ENCODE results near the gene TMEM114.

TMEM114 gene

DNA sequence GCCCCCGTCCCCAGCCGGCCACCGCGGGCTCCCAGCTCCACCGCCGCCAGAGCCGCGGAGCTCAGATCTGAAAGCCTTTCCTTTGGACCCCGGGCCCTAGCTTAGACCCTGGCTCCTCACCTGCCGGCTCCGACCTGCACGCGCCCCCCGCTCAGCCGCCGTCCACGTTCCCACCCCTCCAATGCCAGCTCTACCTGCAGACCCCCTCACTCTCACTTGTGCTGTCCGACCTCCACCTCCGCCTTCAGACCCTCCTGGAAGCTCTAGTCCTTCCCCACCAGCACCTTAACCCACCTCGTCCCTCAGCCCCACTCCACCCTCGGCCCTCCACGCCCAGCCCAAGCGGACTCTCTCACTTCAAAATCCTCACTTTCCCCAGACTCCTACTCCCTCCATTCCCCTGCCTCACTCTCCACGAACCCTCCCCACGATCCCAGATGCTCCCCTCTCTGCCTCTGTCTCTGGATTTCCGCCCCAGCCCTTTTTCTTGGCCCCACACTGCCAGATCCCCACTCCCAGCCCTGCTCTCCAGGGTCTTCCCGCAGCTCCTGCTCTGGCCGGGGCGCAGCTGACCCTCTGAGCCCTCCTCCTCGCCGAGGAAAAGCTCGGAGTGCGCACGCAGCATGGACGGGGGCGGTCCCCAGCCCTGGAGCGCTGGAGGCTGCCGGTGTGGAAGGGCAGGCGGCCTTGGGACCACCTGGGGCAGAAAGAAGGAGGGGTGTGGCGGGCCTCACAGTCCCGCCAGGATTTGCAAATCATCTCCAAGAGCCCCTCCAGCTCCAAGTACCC is at the start of gene TMEM114:
Gene TMEM114, minus strand, starts transcription at position 612 of the 789 bp plus-strand sequence. CDS start 673 bp downstream, outside the sequence.
- DNase-seq (ENCODE audit: low spot score) = no peak

DNA sequence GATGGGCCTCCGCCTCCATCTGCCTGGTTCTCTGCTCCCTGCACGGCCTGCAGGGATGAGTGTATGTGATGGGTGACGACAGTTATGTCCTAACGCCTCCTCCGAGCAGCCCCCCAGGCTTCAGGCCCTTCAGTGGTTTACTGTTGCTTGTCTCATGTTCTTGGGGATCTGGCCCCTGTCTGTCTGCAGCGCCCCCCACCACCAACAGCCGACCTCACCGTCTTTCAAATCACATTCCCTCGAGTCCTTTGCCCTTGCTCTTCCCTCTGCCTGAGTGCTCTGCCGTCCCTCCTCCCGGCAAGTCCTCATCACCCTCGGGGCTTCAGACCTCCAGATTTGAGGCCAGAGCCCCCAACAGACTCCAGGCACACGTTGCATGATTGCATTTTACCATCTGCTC is 49.4 kb upstream of the TMEM114 start:
- DNase-seq (ENCODE audit: low spot score) = no peak

DNA sequence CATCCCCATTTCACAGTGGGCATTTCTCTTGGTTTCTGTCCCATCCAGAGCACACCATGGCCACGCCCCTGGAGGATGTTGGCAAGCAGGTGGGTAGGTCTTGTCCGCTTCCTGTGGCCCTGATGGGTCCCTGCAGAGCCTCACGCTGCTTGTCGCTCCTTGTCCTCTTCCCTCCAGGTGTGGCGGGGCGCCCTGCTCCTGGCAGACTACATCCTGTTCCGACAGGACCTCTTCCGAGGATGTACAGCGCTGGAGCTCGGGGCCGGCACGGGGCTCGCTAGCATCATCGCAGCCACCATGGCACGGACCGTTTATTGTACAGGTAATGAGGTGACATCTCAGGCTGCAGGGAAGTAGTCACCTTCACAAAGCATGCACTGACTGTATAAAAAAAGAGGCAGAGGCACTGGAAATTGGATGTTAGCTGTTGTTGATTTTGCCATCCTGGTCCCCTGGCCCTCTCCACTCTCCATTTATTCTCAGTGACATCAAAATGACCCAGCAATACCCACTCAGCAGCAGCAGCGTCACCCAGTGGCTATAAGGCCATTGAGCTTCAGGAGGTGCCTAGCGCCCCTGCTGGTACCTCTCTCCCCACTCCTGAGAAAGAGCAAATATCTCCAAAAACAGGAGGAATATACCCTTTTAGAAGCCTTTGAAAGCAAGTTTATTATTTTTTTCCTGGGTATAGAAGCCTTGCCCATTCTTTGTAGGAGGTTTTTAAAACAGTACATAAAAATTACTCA is 44.9 kb upstream of the TMEM114 start:
- no peak for DNase-seq (ENCODE audit: low spot score)

DNA sequence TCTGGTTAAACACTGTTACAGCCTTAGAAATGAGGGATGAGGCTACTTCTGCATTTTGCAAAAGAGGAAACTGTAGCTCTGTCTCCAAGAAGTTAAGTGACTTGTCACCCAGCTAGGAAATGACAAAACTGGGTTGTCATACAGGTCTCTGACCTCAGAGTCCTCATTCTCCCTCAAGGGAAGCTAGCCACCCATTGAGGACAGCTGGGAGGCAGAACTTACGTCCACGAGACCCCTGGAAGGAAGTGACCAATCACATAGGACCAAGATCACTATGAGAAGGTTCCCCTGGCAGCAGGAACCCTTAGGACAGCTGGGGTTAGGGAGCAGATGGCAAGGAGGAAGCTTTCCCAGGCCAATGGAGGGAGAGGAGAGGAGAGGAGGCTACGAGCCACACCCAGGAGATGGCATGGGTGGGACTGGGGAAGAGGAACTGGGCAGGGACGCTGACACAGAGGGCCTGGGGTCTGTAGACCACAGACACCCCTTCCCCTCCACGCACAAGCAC is 42.4 kb upstream of the TMEM114 start:
- no peak for DNase-seq (ENCODE audit: low spot score)

DNA sequence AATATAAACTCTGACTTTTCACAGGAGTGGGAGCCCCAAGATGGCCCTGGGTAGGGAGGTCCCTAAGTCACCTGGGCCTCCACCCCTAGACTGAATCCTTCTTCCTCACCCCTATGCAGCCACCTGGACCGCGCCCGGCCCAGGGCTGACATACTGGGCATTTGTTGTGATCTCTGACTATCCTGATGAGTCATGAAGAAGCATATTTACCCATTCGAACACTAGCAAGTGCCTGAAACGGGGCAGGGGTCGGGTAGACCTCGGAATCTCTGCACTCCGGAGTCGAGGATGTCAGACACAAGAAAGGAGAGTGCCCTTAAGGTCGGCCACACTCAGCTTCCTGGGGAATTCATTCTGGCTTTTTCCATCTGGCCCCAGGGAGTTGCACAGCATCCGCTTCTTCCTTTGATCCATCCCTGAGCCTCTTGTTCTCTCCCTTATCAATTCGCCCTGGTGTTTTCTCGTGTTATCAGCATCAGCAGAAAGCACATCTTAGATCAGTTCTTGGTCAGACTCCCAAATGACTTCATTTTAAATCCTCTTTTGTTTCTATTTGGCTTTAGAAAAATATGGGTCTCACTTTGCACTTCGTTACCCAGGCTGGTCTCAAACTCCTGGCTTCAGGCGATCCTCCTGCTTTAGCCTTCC is 41.6 kb upstream of the TMEM114 start:
- no peak for DNase-seq (ENCODE audit: low spot score)

DNA sequence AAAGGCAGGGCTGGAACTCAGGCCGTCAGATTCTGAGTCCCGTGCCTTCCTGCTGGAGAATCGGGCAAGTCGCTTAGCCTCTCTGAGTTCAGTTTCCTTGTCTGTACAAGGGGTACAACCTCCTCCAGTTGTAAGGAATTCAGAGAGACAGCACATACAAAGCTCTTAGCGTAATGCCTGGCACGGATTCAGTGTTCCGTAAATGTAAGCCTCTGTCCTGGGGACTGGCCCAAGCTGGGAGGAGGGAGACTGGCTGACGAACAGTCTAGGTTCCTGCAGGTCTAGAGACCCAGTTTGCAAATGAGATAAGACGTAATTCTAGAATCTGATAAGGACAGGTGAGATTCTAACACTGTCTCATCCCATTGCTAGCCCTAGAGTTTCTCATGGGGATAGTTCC is 41.1 kb upstream of the TMEM114 start:
- no peak for DNase-seq (ENCODE audit: low spot score)

DNA sequence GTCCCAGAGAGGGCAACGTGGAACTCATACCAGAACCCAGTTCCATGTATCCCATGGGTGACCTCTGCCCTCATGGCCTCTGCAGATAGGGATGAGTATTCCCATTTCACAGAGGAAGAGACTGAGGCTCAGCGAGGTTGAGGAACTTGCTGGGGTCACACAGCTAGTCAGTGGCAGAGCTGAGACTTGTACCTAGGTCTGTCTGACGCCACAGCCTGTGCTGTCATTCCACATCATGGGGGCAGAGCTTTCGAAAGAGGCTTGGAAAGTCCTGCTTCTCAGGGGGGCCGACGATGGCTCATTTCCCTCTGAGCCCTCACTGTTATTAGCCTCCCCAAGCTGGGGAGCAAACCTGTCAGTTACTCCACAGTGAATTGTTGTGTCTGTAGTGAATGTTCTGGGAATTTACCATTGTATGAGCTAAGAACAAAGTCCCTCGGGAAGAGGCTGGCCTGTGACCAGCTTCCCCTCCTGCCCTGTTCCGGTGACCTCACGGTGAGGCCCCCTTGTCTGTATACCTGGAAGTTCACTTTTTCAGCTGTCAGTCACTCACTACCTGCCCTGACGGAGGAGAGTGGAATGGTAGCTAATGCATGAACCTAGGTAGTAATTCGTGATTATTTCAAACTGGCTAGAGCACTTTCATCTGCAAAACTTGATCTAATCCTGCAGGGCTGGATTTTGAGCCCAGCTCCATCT is 40.1 kb upstream of the TMEM114 start:
- DNase-seq (ENCODE audit: low spot score) = no peak

DNA sequence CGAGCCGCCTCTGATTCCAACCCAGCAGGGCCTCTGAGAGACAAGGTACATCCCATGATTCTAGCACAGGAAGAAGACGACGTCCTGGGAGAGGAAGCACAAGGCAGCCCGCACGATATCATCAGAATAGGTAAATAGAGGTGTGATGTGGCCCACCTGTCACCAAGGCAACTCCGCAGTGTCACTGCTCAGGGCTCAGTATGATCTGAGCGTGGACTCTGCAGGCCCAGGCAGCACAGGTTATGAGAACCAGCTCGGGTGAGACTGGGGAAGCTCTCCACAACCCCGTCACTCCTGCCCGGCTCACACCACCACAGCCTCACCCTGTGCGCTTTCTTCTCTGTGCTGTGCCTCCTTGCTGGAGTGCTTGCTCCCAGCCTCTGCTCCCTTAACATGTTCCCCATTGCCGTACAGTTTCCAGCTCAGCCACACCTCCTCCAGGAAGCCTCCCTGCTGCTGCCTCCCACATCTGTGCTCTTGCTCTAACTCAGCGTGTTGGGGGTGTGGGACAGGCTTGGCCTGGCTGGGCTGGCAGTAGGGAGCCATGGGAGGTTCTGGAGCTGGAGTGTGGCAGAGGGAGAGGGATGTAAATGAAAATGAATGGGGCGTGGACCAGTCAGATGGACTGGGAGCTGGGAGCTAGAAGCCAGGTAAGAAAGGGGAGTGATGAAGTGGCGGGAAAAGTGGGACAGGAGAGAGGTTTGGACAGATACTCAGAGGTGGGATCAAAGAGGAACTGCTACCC is 38.8 kb upstream of the TMEM114 start:
- DNase-seq (ENCODE audit: low spot score) = no peak

DNA sequence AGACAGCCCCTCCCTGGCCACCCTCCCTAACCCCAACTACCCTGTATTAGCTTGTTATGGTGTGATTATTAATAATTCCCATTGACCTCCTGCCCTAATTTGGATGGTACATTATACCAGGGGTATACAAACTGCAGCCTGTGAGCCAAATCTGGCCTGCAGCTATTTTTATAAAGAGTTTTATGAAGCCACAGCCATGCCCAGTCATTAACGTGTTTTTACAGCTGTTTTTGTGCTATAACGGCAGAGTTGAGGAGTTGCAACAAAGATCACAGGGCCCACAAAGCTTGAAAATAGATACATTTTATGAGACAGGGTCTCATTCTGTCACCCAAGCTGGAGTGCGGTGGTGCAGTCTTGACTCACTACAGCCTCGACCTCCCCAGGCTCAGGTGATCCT is 37.1 kb upstream of the TMEM114 start:
- no peak for DNase-seq (ENCODE audit: low spot score)

DNA sequence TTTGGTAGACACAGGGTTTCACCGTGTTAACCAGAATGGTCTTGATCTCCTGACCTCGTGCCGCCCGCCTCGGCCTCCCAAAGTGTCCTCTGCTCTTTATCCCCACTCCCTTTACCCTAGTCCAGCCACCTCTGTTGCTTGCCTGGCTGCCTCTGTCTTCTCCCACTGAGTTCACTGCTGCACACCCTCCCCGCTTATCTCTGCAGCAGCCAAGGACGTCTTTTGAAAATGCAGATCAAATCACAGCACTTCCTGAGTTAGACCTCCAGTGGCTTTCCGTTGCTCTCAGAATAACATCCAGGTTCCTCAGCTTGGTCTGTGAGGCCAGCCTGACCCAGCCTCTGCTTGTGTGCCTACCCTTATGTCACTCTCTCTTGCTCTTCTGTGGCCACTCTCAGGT is 36.6 kb upstream of the TMEM114 start:
- no peak for DNase-seq (ENCODE audit: low spot score)

DNA sequence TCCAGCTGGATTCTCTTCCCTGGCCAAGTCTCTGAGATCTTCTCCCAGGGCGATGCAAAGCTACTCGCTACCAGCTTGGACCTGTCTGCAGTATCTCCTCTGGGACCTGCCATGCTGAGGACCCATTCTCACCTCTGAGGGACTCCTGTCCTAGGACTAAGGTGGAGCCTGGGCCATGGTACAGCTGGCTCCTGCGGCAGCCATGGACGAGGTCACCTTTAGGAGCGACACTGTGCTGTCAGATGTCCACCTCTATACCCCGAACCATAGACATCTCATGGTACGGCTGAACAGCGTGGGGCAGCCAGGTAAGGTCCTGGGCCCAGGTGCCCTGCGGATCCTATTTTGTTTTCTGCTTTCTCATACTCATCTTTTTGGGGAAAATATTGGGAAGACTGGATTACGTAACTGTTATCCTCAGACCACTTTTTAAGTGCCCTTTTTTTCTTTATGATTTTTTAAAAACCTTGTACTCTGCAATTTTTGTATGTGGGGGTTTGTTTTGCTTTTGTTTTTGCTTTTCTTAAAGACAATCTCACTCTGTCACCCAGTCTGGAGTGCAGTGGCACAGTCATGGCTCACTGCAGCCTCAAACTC is 35.3 kb upstream of the TMEM114 start:
- DNase-seq (ENCODE audit: low spot score) = no peak

DNA sequence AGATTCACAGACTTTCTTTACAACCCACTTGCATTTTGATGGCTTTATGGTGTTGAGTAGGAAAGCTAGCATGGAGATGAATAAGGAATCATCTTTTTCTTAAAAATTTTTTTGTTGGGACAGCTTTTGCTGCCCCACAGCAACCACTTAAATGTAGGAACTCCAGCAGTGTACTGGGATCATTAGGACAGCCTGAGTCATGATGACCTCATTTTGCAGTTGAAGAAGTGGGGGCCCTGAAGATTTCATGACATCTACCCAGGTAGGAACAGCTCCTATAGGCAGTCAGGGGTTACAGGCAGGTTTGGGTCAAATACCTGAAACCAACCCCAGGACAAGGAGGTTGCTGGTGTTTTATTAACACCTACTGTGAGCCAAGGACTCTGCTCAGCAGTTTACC is 33.3 kb upstream of the TMEM114 start:
- no peak for DNase-seq (ENCODE audit: low spot score)

DNA sequence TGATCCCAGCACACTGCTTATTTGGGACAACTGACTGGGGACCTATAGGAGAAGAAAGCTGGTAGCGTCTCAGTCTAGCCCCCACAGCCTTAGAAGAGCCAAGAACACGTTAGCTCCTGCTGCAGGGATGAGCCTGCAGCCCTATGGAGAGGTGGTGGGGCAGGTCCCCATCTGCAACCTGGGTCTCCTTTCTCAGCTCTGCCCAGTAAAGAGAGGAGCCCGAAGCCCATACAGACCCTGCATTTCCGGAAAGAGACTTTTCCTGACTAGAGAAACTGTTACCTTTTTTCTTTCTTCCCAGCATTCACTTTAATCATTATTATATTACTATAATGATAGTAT is 32.0 kb upstream of the TMEM114 start:
- DNase-seq (ENCODE audit: low spot score) = no peak

DNA sequence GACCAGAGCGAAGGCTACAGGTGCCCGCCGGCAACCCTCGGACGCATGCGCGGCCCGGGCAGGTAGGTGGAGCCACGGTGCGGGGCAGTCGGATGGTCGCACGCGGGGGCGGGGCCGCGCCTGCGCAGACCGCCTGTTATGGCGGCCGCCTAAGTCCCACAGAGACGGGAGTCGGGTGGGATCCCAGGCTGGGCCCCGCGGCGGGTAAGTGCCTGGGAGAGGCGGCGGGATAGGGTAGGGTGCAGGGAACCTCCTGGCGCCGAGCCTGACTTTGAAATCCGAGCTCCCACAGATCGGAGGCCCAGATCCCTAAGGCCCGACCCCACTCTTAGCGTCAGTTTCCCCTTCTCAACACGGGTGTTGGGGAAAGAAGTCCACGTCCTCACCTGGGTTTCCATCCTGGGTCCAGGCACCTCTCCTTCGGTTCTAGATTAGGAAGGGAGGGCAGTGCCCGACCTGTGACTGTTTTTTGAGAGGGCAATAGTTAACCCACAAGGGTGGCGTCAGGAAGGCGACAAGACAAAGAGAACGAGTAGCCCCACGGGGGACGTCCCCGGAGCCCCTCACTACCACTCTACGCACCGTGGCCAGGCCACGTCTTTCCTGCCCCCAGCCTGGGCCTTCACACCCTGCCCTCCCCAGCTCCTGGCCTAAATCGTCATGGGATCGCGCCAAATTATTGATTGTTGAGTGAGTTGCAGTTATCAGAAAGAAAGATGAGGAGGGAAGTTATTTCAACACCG is 31.4 kb upstream of the TMEM114 start, which contains the start of gene METTL22:
Gene METTL22, plus strand, starts transcription at position 127 of the 743 bp plus-strand sequence. CDS start 3,968 bp downstream, outside the sequence.
- DNase-seq (ENCODE audit: low spot score) = peak; percentile 92

DNA sequence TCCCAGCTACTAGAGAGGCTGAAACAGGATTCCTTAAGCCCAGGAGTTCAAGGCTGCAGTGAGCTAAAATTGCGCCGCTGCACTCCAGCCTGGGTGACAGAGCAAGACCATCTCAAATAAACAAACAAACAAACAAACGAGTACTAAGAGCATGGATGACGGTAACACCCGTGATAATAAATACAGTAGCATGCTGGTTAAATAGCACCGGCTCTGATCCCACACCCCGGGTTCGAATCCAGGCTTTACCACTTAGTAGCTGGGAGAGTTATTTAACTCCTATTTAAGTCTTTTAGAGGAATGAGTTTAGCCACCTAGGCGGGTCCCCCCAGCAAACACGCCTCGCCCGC is 30.9 kb upstream of the TMEM114 start:
- no peak for DNase-seq (ENCODE audit: low spot score)

DNA sequence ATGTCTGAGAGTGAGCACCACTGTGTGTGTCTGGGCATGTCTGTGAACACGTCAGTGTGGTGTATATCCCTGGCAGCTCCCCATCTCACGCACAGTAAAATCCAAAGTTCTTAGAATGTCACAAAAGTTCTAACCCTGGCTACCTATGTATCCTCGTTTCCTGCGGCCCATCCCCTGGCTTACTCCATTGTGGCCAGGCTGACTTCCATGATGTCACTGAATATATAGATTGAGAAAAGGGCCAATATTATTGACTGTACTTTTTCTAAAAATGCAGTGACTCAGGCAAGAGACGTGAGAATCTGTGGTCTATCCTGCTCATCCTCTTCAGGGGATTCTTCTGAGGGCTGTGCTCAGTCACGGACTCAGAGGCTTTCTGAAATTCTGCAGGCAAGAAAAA is 30.2 kb upstream of the TMEM114 start:
- DNase-seq (ENCODE audit: low spot score) = no peak

DNA sequence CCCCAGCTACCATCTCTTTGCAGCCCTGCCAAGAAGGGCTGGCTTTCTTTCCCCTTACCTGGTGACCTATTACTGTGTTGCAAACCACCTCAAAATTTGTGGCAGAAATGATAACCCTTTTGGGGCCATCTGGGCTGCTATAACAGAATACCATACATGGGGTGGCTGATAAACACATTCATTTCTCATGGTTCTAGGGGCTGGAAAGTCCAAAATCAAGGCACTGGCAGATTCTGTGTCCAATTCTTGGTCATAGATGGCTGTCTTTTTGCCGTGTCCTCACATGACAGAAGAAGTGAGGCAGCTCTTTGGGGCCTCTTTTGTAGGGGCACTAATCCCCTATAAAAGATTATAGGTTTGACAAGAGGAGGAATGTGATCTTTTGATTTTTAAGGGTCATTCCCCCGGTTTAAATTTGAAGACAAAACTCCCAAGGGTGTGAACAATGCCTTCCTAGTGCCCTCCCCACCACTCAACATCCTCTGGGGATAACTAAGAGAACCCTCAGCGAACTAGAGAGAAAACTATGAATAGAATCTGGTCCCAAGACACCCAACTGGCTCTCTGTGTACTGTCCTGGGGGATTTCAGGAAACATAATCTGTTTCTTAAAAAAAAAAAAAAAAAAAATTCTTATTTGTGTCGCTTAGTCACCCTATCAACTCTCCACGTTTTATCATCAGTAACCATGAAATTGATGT is 29.5 kb upstream of the TMEM114 start:
- DNase-seq (ENCODE audit: low spot score) = no peak

DNA sequence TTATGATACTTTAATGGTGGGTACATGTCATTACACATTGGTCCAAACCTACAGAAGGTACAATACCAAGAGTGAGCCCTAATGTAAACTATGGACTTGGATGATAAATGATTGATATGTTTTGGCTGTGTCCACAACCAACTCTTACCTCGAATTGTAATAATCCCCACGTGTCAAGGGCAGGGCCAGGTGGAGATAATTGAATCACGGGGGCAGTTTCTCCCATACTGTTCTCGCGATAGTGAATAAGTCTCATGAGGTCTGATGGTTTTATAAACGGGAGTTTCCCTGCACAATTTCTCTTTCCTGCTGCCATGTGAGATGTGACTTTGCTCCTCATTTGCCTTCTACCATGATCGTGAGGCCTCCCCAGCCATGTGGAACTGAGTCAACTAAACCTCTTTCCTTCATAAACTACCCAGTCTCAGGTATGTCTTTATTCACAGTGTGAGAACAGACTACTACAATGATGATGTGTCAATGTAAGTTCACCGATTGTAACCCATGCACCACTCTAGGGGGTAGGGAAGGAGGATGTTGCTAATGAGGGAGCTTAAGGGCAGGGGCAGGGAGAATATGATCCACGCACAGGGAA is 24.2 kb upstream of the TMEM114 start:
- DNase-seq (ENCODE audit: low spot score) = no peak

DNA sequence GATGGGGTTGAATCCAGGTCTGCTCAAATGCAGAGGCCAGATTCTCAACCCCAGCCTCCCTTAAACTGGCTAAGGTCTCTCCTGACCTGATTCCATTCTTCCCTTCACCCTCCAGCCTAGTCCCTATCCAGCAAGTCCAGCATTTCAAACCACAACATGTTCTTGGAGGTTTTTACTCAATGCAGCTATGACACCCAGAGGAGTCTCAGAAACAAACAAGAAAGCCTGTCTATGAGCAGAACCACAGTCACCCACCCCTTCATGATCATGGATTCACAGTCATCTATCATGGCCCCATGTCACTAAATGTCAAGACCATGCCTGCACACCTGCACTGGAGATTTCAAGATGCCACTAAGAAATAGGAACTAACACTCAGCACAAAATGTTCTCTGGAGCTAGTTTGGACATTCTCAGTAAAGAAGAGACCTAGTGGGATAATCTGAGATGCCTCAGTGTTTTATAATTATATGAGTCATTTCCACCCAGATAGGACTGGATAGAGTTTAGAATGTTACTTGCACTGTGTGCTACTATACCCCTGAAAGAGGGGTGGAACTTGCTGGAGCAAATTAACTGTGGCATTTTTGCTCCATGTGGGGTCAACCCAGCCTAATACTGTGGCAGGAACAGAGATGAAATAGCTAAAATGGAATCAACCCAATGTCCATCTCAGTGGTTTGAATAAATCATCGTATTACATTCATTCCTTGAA is 21.7 kb upstream of the TMEM114 start:
- no peak for DNase-seq (ENCODE audit: low spot score)

Data from LoVo (cell line).